Thoracic aorta (tissue), 2 donors: ENCODE measurements around the gene FBXW2. TPM values are rescaled to one million over a fixed set of nuclear protein-coding genes. Genes with fewer than 3 reads are reported as not detected.
A peak's percentile ranks its signal among the peaks of the same experiment; 100 is the strongest.
"Not testable (repeated sequence)": the region's sequence is repeated elsewhere in the genome, so short reads cannot be mapped to it uniquely, and the experiment has no call there.

Experiments used
- ATAC-seq: fragments of 150-250 bp; one replicate; pipeline ENCODE4 v1.8.0; 2017; ENCODE audit warnings: low read depth; ENCODE audit not compliant: insufficient number of reproducible peaks, low FRiP score
- DNase-seq: peaks from one replicate; pipeline ENCODE4 v3.0.0-alpha.2; 2020; ENCODE audit warnings: low spot score
- H3K27ac ChIP-seq, 2 donors: fragments of 200-600 bp; sonication (generic); 1 replicate in 1 of 2; 2 replicates in 1 of 2; pipeline ENCODE4 v1.5.1; 2016; ENCODE audit warnings: mild to moderate bottlenecking in 2 of 2, moderate library complexity in 2 of 2
- H3K27me3 ChIP-seq: fragments of 200-600 bp; sonication (generic); replicated peaks from 2 replicates; pipeline ENCODE4 v1.6.0; 2016; ENCODE audit warnings: mild to moderate bottlenecking; ENCODE audit not compliant: insufficient read depth
- H3K36me3 ChIP-seq: fragments of 200-600 bp; sonication (generic); one replicate; pipeline ENCODE4 v1.5.1; 2016
- H3K4me1 ChIP-seq, 2 donors: fragments of 200-600 bp; sonication (generic); 1 replicate in 1 of 2; 2 replicates in 1 of 2; pipeline versions ENCODE4 v1.5.1 to v1.6.0; 2016; ENCODE audit warnings: low read depth in 2 of 2, mild to moderate bottlenecking in 1 of 2; ENCODE audit not compliant: control insufficient read depth in 1 of 2
- H3K4me3 ChIP-seq: fragments of 200-600 bp; sonication (generic); 2 replicates; pipeline ENCODE4 v1.5.1; 2016; ENCODE audit warnings: mild to moderate bottlenecking
- H3K9me3 ChIP-seq: fragments of 200-600 bp; sonication (generic); 2 replicates; pipeline ENCODE4 v1.5.1; 2016
- total RNA-seq, 2 donors: library from RNA; depleted of rRNA; stranded (reverse); fragments of >200 nt; gene quantifications; one replicate each; pipeline versions ENCODE4 v1.1.0 to v1.2.3, GENCODE V29; 2016
- TF ChIP-seq, protein P1 (sequence below): fragments of 200-600 bp; sonication (generic); IDR thresholded peaks from one replicate; pipeline ENCODE4 v1.5.1; 2019; ENCODE audit warnings: antibody characterized with exemption

Gene FBXW2
- total RNA-seq, 2 donors from 2014 or later, result 41.7 to 79.7 TPM

DNA sequence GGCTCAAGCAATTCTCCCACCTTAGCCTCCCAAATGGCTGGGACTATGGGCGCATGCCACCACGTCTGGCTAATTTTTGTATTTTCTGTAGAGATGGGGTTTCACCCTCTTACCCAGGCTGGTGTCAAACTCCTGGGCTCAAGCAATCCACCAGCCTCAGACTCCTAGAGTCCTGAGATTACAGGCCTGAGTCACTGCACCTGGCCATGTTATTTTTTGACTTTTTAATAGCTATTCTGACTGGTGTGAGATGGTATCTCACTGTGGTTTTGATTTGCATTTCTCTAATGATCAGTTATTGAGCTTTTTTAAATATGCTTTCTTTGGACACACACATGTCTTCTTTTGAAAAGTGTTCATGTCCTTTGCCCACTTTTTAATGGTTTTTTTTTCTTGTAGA, 38.2 kb downstream of the FBXW2 start:
- ATAC-seq (no peak), DNase-seq (no peak)
- Histone ChIP-seq H3K9me3 (no peaks in the 10 kb centered on the region), H3K4me3 (no peak overlapping the region), H3K27ac (no peak overlapping the region), H3K4me1 (peaks cover 4 to 7% of the 10 kb centered on the region in 2 donors), H3K36me3 (no peaks in the 10 kb centered on the region), H3K27me3 (no peaks in the 10 kb centered on the region)
- TF ChIP-seq, protein P1, sequence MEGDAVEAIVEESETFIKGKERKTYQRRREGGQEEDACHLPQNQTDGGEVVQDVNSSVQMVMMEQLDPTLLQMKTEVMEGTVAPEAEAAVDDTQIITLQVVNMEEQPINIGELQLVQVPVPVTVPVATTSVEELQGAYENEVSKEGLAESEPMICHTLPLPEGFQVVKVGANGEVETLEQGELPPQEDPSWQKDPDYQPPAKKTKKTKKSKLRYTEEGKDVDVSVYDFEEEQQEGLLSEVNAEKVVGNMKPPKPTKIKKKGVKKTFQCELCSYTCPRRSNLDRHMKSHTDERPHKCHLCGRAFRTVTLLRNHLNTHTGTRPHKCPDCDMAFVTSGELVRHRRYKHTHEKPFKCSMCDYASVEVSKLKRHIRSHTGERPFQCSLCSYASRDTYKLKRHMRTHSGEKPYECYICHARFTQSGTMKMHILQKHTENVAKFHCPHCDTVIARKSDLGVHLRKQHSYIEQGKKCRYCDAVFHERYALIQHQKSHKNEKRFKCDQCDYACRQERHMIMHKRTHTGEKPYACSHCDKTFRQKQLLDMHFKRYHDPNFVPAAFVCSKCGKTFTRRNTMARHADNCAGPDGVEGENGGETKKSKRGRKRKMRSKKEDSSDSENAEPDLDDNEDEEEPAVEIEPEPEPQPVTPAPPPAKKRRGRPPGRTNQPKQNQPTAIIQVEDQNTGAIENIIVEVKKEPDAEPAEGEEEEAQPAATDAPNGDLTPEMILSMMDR, result no peak

DNA sequence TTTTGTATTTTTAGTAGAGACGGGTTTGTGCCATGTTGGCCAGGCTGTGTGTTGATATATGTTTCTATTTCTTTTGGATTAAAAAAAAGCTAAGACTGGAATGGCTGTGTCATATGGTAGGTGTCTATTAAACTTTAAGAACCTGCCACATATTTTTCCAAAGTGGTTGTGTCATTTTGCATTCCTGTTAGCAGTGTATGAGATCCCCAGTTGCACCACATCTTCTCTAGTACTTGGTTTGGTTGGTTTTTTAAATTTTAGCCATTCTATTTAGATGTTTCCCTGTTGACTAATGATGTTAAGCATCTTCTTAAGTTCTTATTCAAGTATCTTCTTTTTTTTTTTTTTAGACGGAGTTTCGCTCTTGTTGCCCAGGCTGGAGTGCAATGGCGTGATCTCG, 42.8 kb downstream of the FBXW2 start:
- DNase-seq (no peak), ATAC-seq (no peak)
- Histone ChIP-seq H3K4me3 (no peak overlapping the region), H3K27ac (no peak overlapping the region), H3K36me3 (no peaks in the 10 kb centered on the region), H3K4me1 (no peaks in the 10 kb centered on the region), H3K9me3 (no peaks in the 10 kb centered on the region), H3K27me3 (no peaks in the 10 kb centered on the region)
- TF ChIP-seq, protein P1, result no peak

DNA sequence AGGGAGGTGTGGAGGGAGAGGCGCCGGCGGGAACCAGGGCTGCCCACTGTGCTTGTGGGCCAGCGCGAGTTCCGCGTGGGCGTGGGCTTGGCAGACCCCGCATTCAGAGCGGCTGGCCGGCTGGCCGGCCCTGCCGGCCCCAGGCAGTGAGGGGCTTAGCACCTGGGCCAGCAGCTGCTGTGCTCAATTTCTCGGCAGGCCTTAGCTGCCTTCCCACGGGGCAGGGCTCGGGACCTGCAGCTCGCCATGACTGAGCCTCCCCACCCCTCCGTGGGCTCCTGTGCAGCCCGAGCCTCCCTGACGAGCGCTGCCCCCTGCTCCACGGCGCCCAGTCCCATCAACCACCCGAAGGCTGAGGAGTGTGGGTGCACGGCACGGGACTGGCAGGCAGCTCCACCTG, 46.9 kb downstream of the FBXW2 start:
- not testable (repeated sequence) for H3K4me1 ChIP-seq, DNase-seq, H3K4me3 ChIP-seq, H3K36me3 ChIP-seq, H3K27ac ChIP-seq, ATAC-seq, H3K9me3 ChIP-seq, H3K27me3 ChIP-seq

DNA sequence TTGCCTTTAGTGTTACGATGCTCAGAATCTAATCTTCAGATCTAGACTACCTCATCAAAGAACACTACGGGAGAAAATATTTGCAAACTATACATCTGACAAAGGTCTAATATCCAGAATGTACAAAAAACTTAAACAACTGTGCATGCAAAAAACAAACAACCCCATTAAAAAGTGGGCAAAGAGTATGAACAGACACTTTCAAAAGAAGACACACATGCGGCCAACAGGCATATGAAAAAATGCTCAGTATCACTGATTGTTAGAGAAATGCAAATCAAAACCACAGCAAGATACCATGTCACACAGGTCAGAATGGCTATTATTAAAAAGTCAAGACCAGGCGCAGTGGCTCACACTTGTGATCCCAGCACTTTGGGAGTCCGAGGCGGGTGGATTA, 47.9 kb downstream of the FBXW2 start:
- Histone ChIP-seq H3K4me1 (no peaks in the 10 kb centered on the region), H3K4me3 (no peak overlapping the region), H3K27ac (no peak overlapping the region), H3K27me3 (no peaks in the 10 kb centered on the region), H3K9me3 (no peaks in the 10 kb centered on the region), H3K36me3 (no peaks in the 10 kb centered on the region)
- no peak for ATAC-seq
- no peak for DNase-seq
- TF ChIP-seq, protein P1, result no peak

DNA sequence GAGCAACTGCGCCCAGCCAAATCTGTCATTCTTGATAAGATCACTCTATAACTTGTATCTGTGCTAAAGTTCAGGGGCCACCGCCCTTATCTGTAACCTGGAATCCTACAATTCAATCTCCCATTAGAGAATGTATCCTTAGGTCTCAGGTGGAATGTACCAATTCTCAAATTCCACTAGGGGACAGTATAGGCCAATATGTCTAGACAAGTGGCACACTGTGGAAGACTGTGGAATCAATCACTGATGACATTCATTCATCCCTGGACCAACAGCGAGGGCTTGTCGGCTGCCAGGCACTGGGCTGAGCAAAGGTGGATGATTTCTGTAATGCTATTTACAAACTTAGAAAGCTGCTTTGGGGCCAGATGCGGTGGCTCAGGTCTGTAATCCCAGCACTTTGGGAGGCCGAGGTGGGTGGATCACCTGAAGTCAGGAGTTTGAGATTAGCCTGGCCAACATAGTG, 50.2 kb downstream of the FBXW2 start:
- Histone ChIP-seq H3K27me3 (no peaks in the 10 kb centered on the region), H3K27ac (no peak overlapping the region), H3K36me3 (no peaks in the 10 kb centered on the region), H3K4me1 (no peaks in the 10 kb centered on the region), H3K4me3 (no peak overlapping the region), H3K9me3 (no peaks in the 10 kb centered on the region)
- no peak for DNase-seq
- TF ChIP-seq, protein P1, result peak; percentile 34
- no peak for ATAC-seq

DNA sequence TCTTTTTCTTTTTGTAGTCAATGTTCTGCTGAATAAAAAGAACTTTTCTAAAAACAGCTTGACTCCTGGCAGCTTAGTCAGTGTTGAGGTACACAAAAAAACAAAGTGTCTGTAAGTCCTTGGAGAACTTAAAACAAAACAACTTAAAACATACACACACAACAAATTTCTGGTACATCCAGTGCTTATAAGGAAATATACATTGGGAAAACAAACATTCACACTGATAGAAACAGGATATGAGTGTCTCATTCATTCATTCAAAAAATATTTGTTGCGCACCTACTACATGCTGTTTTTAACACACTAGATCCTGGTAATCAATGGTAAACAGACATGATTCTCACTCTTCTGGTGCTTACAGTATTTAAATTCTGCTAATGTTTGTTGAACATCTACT, 51.5 kb downstream of the FBXW2 start:
- DNase-seq, result no peak
- Histone ChIP-seq H3K36me3 (no peaks in the 10 kb centered on the region), H3K27ac (no peak overlapping the region), H3K4me1 (no peaks in the 10 kb centered on the region), H3K27me3 (no peaks in the 10 kb centered on the region), H3K4me3 (no peak overlapping the region), H3K9me3 (no peaks in the 10 kb centered on the region)
- no peak for ATAC-seq
- TF ChIP-seq, protein P1, result no peak
